22Rv1 (cell line): ENCODE data around the gene GATAD2B.

Experiments
- CTCF ChIP-seq: fragments of 450-650 bp; IDR thresholded peaks from 2 replicates; pipeline ENCODE4 v1.5.1; 2017; ENCODE audit warnings: mild to moderate bottlenecking
- ZFX ChIP-seq: fragments of 450-650 bp; IDR thresholded peaks from 2 replicates; pipeline ENCODE4 v1.6.1; 2017; ENCODE audit warnings: antibody characterized with exemption, borderline replicate concordance

- TF ChIP-seq CTCF, result no peak
- TF ChIP-seq ZFX, result no peak
These were observed 6.5 kb downstream of the GATAD2B start for GRCh38 chr1:153916297-153916696.
